Measurements from ENCODE around the gene HCCS.

Gene HCCS

DNA sequence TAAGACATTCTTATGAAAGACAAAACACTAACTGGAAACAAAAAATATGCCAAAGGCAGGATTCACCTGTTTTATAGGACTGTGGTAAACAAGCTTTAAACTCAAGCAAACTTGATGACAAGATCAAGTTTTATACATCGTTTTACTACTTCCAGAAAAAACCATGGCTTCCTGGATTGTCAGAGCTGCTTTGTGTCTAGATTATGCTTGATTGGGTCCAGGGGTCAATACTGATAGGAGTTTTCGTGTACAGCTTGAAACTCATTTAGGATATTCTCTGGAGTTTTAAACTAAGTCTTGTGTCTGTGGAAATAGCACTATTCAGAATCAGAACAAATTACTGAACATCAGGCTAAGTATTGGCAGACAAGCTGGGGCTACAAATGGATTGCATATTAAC is 13.0 kb downstream of the HCCS start:
- DNase-seq: no peak

DNA sequence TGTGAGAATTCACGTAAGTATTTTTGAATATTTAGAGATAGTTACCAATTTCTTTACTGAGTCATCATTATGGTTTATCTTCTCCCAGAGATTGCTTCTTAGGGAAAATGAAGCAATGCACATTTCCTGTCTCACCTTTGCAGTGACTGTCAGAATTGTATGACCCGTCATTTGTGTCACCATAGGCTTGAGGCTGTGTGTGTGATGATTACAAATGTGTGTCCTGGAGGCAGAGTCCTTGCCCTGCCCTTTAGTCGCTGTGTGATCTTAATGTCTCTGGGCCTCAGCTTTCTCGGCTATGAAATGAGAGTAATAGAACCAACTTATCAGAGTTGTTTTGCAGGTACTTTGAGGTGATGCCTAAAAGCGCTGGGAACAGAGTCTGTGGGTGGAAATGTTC is 13.9 kb downstream of the HCCS start:
- DNase-seq: no peak

DNA sequence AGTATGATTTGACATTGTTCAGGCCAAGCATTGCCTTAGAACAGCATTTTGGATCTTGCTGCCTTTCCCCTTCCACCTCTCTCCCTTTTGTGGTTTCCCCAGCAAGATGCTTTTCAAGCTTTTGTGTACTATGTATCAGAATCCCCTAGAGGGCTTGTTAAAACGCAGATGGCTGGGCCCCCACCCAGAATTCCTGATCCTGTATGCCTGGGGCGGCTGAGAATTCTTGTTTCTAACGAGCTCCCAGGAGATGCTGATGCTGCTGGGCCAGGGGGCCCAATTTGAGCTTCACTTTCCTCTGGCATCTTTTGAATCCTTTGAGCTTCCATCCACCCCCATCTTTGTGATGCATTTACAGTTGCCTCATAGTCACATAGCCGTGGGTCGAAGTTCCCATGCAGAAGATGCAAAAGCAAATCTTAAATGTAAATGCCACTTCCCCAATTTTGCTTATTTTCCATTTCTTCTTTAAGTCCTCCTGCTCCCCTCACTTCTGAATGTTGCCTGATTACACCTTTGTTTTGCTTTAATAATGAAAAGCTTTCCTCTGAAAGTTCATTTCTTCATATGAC is 18.5 kb downstream of the HCCS start:
- no peak for DNase-seq

DNA sequence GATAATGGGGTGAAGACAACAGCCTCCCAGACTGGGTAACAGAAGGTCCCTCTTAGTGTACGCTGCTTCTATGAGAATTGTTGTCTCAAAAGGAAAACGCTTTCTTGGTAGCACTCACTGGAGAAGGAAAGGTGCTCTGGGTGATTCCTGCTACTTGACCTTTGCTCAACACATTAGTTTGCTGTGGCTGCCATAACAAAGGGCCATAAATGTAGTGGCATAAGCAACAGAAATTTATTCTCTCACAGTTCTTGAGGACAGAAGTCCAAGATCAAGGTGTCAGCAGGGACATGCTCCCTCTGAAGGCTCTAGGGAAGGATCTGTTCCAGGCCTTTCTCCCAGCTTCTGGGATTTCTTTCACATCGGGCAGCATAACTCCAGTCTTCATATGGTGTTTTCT is 19.0 kb downstream of the HCCS start:
- no peak for DNase-seq

DNA sequence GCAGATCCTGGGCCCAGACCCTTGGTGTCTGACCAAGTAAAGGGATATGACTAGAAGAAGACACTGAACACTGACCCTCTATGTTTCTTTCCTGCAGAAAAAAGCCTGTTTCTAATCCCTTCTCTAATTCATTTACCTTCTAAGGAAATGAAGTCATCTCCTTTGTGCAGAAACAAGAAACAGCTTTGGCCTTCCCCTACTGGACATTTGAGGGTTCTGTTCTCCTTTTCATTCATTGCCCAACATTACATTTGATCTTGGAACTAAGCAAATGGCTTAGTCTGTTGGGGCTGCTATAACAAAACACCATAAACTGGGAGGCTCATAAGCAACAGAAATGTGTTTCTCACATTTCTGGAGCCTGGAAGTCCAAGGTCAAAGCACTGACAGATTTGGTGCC is 20.0 kb downstream of the HCCS start:
- DNase-seq: no peak

DNA sequence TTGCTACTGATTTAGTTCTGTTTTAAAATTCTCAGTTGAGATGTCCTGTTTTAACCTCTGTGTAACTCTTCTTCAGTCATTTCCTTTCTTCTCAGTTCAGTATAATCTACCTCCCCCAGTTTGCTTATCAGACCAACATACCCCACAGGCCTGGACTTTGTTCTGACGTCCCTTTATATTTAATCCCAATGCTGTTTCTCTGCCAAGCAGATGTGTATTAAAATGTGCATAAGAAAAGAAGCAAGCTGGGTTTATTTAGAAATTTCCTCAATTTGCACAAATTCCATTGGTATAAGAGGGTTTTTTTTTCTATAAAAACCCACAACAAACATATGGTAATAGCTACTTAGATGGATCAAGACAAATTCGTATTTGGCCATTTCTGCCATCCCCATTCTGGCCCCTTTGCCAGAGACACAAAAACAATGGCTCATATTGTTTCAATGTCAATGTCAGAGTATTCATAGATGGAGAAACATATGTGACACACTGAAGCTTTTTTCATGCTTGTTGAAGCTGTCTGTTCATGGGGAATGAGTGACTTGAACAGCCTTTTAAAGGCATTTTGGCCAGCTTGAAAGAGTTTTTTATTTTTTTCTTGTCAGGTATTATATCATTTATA is 24.5 kb downstream of the HCCS start:
- DNase-seq: no peak

DNA sequence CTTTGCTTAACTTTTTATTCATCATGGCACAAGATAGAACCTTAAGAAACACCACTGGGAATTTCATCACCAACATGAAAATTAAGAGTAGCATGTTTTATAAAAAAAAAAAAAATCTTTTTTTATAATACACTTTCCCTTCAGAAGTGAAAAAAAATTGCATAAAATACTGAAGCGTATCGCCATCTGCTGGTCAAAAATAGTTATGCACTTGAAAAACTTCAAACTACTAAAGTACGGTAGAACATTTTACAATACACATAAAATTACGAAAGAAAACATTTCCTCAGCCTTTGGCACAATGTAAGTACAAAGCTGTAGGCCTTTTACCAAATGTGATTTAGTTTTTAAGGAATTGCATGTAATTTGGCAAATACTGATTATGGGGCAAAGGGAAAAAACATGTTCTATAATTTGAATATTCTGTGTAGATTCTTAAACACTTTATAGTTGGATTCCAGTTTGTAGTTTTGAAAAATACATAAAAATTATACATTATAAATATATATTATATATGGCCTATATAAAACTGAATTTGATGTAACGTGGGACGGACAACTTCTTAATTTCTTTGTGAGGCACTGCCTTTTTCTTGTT is 26.5 kb downstream of the HCCS start:
- DNase-seq: no peak

DNA sequence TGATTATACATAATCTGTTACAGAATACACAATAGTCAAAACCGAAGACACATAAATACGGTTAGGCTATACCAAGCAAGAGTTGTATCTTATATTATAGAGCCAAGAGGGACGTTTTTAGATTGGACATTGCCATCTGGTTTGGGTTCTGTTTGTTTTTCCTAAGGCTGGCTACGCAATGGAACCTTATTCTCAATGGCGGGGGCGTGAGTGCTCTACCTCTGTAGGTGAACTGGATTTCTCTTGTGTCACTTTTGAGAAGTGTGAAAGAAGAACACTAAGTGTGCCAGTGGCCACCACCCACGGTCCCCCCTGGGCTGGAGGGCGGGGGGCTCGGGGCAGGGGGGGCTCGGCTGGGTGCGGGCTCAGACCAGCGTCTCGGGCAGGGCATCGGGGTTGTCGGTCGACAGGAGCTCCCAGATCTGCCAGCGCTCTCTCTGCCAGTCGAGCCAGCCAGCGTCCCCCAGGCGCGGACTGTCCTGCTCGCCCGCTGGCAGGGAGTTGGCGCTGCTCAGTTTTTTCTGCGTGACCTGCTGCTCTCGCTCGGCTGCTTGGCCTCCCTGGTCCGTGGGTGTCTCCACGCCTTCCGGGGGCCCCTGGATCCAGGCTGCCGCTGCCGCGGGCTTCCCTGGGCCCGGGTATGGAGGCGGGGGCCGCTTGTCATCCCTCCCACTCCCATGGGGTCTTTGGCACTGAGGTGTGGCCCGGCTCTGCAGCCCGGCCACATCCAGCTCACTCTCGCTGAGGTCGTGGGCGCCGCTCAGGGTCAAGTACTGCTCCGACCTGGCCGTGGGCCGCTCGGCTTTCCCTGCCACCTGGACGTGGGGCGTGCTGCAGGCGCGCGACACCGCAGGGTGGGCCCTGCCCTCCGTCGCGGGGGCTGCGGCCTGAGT is 27.6 kb downstream of the HCCS start:
- no peak for DNase-seq

DNA sequence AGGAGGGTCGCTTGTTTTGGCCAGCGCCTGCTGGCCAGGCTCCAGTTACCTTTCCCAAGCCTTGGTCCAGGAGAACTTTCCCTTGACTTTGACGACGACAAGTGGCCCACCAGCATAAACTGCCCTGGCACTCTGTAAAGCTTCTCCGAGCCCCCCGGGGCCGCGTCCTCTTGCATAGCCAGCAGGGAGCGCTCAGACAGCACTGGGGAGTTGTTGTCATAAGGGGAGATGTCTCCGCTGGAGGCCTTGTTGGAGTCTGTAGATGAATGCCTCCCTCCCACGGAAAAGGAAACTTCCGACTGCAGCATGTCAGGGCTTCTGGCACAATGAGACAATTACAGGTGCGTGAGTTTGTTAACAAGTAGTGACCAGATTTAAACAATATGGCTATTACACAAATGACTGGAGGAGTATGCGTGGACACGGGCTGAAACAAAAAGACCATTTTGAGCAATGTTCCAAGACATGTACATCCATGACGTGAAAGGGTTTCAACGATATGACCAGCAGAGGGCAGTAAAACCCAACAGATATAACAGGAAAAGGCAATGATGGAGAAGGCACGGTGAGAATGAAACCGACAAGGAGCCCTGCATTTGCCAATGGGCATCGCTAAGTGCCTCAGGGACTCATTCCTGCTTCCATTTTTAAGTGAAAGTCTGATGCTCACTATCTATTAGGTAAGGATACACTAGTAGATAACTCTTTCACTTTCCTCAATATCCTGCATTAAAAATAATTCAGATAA is 33.0 kb downstream of the HCCS start:
- DNase-seq: peak; percentile 29

DNA sequence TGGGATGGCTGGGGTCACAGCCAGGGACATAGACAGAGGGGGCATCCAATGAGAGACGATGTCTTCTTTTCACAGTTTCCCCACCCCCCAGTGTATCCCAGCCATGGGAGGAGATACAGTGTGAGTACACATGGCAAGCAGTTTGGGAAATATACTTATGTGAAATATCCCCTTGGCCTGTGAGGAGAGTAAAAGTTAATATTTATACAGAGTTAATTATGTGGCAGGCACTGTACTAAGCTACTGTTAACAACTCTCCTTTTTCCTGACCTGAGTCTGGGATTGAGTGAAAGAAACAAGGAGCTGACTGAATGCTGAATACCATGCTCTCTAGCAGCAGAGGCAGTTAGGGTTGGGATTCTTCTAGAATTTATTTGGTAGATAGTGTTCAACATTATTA is 35.3 kb downstream of the HCCS start:
- DNase-seq: no peak

DNA sequence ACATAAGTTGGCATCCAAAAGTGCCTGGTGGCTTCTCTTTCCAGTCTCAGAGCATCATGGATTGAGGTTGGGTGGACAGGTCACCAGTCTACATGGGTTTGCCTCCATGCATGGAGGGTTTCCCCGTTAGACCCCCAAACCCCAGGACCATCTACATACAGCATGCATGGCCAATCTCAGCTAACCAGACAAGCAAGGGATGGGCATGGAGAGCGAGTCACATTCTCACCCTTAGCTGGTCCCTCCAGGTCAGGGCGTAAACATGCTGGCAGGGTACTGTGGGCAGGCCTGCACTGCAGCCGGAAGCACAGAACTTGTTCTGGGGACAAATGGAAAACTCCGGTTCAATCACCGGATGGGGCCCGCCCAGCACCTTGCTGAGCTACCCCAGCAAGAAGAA is 37.3 kb downstream of the HCCS start:
- no peak for DNase-seq

DNA sequence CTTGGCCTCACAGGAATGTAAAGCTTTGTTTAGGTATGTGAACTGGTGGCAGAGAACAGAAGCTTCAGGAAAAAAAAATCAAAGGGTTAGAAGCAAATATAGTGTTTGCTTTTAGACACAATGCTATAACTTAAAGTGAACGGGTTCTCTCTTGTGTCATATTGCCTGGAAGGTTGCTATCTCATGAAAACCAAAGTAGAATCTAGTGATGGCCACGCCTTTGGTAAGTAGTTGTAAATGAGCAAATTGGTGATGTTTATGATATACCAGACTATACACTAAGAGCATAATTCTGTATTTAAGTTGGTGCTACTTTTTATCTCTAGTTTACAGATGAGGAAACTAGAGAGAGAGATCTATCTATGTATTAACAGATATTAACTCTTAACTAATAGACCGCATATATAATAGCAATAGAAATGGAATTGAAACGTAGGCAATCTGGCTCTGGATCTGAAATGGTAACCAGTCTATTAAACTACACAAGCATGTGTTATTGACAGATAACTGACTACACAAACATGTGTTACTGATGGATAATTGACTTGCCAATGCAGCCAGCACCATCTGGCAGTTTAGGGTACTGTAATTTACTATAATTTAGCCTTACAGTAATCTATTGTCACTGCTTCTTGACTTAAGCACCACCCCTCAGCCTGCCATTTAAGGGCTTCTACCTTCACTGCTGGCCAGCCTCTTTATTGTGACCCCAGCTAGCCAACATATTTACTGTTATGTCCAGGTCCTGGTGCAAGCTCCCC is 40.8 kb downstream of the HCCS start:
- no peak for DNase-seq

DNA sequence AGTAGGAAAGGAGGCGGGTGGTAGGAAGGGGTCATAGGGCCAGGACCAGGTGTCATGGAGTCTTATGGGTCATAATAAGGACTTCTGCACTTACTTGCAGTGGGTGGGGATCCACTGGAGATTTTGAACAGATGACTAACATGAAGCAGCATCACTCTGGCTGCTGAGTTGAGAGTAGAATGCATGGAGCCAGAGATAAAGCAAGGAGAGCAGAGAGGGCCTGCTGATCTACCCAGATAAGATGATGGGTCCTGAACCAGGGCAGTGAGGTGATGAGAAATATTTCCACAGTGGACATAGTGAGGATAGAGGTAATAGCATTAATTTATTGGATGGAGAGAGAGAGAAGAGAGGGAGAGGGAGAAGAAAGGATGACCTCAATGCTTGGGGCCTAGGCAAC is 48.0 kb downstream of the HCCS start:
- DNase-seq: no peak

DNA sequence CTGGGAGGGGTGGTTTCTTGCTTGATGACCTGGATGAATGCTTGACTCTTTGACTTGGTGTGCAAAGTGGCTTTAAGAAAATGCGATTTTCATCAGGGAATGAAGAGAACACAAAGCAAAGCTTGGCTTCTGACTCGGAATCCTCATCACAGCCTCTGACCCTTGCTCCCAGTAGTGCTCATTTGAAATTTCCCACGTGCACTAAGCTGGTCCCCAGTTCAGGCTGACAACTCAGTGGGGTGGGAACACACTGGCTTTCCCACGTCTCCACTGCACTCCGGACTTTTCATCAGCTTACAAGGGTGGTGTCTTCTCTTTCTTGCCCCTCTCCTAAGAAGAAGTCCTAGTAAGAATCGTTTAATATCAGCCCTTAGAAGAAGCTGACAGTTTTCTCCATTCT is 53.3 kb downstream of the HCCS start:
- no peak for DNase-seq

DNA sequence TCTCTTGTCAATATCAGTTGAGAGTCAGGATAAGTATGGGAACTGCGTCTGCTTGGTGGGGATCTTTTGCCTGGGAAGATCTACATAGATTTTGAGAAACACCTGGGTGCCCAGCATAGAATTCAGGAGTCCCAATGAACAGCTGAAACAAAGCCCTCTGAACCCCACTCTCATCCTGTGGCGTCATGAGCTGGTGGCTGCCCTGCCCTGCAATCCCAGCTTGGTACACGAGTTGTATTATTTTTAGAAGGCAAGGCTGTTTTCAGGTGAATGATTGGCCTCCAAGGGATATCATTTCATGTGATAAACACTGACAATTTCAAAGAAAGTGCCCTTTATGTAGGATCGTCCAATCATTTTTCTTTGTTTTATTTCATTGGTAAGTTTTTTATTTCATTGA is 60.8 kb downstream of the HCCS start:
- no peak for DNase-seq

DNA sequence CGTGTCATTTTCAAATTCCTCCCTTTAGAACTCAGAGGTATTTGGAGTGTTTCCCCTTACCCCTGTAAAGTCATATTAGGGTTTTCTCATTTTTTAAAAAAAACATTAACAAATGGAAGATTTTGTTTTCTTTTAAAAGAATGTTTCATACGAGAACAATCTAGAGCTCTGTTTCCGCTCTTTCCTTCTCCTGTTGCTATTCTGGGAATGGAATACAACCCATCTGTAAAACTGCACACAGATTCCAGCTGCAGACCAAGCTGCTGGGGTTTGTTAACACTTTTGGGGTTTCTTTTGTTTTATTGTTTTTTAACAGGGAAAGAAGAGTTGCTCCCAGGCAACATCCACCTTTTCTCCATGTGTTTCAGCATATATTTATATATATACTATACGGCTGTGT is 61.3 kb downstream of the HCCS start:
- no peak for DNase-seq

All from GOT3 (cell line).